GM19193 (cell line): ENCODE data around the gene GTF2H4.
A peak's percentile ranks its signal among the peaks of the same experiment; 100 is the strongest.

Experiments used
- POLR2A ChIP-seq: IDR thresholded peaks from 4 replicates; pipeline ENCODE4 v1.6.1; 2011; ENCODE audit not compliant: insufficient read depth, insufficient read length; ENCODE audit errors: extremely low read depth

Gene GTF2H4

DNA sequence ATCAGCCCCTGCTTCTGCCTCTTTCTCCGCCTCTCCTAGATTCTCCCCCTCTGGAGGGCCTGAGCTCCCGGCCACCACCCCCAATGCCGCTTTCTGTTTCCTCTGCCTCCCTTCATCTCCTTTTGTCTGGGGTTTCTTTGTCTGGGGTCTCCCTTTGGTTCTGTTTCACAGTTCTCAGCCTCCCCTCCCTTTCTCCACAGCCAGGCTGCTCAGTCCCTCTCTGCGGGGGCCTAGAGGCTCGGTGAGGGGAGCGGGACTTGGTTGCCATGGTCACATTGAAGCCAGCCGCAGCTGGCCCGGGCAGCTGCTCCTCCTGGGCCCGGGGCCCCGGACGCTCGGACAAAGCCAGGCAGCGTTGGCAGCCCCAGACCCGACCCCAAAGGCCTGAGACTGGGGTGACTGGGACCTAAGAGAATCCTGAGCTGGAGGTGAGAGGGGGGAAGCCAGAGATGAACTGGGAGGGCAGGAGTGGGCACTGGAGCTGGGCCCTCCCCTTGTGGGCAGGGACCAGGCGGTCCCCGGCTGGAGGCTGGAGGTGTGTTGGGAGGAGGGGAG is 27.2 kb upstream of the GTF2H4 start:
- TF ChIP-seq POLR2A = no peak

DNA sequence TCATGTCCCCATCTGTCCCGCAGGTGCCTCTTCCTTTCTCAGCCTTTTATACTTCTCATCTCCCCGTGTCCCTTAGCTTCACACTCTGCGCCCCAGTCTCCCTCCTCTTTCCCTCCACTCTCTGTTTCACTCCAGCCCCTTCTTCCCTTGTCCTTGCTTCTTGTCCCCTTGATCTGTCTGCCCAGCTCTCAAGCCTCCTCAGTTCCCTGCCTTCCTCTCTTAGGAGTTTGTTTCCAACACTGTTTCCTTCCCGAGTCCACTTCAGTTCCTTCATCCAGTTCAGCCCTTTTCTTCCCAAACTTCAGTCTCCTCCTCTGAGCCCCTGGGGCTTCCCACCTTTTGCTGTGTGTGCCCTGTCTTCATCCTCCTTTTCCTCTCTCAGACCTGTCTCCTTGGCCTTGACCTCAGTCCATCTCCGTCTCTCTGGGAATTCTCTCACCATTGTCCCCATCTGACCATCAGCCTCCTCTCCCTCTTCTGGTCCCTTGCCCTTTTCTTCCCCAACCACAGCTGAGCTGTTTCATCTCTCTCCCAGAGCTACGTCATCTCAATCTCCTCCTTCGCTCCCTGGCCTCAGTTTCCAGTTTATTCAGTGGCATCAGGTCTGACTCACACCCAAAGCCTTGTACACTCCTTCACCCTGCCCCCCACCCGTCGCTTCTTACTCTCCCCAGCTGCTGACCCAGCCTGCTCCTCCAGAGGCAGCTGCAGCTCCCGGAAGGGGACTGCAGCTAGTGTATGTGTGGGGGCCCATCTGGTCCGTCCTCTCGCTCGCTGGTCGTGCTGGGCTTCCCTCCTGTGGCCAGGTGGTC is 26.4 kb upstream of the GTF2H4 start:
- no peak for TF ChIP-seq POLR2A

DNA sequence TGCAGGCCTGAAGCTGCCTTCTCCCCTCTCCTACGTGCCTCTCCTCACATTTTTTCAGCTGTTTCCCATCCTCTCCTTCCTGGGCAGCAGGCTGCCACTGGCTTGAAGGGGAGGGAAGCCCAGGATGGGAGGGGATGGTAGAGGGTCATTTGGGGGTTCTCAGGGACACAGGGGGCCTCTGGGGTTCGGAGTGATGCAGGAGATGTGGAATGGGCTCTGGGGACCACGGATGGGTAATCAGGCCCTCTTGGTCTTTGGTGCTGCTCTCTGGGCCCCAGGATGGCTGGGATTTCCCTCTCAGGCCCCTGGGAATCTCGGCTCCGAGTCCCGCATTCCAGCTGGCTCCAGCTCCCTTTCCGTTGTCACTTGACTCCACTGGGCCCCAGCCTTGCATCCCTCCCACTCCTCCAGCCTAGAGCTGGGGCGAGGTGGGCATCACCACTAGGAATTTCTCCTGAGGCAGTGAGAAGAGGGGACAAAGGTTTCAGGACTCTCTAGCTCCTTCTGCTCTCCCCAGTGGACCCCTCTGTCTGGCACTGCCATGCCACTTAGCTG is 25.7 kb upstream of the GTF2H4 start:
- TF ChIP-seq POLR2A = no peak

DNA sequence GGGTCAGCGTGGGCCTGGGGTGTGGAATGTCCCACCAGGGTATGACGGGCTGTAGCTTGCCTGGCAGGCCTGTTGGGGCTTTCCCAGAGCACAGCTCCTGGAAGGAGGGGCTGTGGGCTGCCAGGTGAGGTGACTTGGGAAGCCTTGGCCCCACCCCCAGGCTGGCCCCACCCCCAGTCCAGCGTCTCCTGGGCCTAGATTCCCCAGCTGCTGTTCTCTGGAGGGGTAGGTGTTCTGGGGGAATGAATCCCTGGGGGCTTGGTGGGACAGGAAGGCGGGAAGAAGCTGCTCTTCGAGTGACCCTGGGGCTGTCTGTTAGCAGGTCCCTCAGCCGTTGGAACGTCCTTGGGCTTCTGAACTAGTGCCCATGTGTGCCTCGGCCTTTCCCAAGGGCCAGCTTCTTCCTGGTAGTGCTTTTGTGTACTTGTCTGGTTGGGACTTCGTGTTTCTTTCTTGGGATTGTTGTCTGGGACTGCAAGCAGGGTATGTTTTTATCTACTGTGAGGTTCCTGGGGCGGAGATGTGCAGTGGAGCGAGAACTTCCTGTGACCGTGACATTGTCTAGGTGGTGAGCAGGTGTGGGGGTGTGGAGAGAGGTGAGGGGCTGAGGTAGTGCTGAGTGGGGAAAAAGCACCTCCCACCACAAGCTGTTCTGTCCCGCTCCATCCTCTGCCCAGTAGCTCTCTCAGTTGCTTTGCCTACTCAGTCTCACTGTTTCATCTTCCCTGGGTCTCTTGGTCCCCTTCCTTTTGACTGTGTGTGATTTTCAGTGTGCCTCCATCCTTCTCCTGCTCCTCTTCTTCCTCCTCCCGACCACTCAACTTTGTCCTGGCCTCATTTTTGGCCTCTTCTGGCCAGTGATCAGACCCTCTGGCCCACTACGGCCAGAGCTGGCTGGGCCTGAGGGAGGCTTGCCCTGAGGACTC is 25.0 kb upstream of the GTF2H4 start:
- peak; percentile 2 for TF ChIP-seq POLR2A

DNA sequence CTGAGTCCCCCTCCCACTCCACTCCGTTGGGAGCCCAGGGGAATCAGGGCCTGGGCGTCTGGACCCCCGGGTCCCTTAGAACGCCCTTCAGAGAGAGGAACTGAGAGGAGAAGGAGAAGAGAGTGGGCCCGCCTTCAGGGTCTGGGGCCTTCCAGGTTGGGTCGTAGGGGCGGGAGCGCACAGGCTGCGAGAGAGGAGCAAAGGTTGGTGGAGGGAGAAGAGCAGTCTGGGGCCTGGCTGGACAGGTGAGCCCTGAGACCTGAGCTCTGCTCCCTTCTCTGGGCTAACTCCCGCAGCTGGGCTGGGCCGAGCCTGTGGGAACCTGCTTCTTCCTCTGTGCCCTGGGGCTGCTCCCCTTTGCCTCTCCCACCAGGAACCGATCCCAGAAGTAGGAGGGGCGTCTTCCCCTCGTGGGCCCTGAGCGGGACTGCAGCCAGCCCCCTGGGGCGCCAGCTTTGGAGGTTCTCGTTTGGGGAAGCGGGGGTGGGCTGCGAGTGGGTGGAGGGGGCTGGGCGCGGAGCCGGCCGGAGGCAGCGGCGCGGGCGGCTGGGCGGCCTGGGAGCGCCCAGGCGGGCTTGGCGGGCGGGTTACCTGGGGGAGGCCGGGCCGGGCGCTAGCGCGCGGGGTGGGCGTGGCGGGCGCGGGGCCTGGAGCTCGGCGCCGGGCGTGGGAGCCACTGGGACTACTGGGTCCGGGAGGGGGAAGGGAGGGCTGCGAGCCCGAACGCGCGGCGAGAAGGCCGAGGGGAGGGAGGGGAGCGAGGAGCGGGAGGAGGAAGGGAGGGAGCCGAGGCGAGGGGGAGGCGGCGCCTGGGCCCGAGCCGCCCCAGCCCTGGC is 24.1 kb upstream of the GTF2H4 start, which contains the start of gene DDR1:
Gene DDR1 (plus strand): TSS at position 835 of the 836 bp plus-strand sequence. CDS start 4,211 bp downstream, outside the sequence.
- no peak for TF ChIP-seq POLR2A

DNA sequence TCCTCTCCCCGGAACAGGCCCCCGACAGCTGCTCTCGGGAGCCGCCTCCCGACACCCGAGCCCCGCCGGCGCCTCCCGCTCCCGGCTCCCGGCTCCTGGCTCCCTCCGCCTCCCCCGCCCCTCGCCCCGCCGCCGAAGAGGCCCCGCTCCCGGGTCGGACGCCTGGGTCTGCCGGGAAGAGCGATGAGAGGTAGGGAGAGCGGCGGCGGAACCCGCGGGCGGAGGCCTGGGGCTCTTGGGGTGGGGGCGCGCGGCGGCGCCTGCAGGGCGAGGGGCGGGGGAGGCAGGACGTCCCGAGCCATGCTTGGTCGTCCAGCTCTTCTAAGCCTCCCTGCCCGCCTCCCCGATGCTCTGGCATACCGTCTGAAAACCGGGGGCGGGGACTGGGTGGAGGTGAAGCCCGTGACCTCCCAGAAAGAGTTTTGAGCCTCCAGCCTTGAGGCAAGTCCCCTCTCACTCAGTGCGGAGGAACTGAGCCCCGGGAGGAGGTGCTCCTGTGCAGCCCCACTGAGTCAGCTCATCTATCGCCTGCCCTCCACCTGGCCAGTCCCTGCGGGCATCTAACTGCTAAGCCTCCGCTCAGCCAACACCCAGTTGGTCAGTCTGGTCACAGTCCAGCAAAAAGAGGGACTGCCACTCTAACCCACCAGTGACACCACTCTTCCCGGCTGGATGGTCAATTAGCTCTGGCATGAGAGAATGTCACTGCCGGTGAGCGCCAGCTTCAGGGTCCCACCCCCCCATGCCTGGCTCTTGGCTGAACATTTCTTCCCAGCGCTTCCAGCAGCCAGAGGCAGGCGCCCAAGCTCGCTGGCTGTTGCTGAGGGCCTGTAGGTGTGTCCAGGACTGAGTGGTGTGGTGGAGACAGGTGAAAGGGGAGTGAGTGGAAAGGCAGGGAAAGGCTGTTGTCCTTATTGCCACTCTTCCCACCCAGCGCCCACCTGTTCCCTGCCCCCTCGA is 23.2 kb upstream of the GTF2H4 start:
- no peak for TF ChIP-seq POLR2A

DNA sequence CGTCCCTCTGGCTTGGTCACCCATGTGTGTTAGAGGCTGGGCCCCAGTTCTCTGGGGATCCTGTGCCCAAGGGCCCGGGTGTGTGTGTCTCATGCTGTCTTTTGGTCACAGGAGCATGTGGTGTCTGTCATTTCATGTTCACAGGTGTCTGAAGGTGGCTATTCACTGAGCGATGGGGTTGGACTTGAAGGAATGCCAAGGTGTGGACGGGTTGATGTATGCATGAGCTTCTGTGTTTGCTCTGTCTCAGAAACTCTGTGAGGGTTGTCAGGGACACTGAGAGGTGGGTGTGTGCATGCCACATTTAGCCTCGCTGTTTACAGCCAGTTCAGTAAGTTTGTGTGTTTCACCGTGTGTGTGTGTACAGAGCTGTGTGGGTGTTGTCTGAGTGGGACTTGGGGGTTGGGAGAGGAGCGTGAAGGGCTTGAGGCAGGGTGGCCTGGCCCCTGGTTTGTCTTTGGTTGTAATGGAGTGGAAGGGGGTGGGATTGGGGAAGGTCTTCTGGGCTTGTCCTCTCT is 22.5 kb upstream of the GTF2H4 start:
- no peak for TF ChIP-seq POLR2A

DNA sequence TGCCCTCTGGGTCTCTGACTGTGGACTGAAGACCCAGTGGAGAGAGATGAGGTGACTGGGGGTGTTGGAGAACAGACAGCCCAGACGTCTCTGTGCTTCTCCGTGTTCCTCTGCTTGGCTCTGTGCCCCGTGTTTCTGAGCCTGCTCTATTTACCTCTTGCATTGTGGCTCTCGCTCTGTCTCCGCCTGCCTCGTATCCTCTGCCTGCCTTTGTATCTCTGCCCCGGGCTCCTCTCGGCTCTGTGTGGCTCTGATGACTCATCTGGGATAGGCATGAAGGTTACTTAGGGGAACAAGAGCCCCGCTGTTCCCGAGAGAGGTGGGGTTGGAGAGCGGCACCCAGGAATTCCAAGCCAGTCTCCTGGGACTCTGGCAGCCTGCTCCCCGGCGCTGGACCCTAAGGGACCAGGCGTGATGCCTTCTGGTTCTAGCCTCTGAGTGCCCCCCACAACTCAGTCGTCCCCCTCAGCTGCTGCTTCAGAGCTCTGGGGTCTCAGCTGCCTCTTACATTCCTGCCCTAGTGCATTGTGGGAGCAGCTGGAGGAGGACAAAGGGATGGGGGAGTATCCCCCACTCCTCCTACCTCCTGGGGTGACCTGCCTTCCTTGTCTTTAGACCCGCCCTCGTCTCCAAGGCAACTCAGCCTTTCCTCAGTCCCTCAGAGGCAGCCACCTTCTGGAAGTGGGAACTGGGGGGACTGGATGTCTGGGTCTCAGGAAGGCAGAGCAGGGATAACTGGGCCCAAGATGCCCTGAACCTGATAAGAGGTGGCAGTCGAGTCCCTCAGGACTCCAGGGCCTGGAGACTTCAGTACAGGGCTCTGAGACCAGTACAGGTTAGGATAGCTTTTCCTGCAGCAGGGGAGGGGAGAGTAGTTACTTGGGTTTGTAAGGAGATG is 21.8 kb upstream of the GTF2H4 start:
- TF ChIP-seq POLR2A = no peak

DNA sequence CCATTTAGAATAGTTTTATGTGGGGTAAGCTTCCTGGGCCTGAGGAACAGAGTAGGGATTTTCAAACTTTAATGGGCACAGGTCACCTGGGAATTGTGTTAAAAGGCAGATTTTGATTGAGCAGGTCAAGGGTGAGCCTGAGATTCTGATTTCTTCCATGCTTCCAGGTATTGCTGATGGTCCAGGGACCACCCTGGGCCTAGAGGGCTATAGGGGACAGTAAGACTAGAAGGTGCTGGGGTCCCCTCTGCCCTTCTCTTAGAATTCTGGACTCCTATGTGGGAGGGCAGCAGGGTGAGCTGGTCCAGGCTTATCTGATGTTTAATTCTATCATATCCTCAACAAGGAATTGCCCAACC is 21.1 kb upstream of the GTF2H4 start:
- no peak for TF ChIP-seq POLR2A

DNA sequence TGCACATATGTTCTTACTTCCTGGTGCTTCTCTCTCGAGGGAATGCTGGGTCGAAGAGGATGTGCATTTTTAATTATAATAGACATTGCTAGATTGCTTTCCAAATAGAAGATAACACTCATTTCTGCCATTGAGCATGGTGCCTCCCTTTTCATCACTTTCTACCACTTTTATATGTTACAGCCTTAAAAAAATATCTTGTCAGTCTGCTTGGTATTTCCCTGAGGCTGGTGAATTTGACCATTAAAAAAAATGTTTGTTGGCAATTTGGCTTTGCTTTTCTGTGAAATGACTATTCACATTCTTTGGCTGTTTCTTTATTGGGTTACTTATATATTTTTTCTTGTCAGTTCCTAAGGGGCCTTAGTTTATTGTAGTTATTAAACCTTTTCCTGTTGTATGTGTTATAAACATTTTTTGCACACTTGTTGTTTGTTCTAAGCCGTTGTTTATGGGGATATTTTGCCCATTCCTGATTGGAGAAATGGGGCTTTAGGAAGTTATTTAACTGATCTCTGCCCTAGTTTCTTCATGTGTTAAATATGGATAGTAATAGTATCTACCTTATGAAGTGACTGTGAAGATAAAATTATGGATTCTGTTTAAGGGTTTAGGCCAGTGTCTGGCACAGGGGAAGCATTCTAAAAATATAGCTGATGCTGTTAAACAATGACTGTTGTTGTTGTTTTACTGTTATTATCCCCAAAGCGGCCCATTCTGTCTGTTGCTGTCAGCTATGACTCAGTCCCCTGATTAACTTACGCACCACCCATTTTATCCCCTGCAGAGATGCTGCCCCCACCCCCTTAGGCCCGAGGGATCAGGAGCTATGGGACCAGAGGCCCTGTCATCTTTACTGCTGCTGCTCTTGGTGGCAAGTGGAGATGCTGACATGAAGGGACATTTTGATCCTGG is 19.8 kb upstream of the GTF2H4 start:
- TF ChIP-seq POLR2A = no peak
